Breast epithelium (tissue), 4 donors: ENCODE results near the gene SIRPA. TPM values are rescaled to one million over a fixed set of nuclear protein-coding genes. Genes with fewer than 3 reads are reported as not detected.
A peak's percentile ranks its signal among the peaks of the same experiment; 100 is the strongest.

Source experiments
- DNase-seq, 2 donors: peaks; one replicate each; pipeline ENCODE4 v3.0.0-alpha.2; 2019; ENCODE audit warnings: low spot score in 2 of 2
- H3K27ac ChIP-seq, 2 donors: fragments of 200-600 bp; sonication (generic) in 1 of 2; one replicate each; pipeline ENCODE4 v1.5.1; 2016 to 2019; ENCODE audit warnings: mild to moderate bottlenecking in 1 of 2
- H3K27me3 ChIP-seq, 2 donors: fragments of 200-600 bp; sonication (generic) in 1 of 2; one replicate each; pipeline versions ENCODE4 v1.5.1 to v1.6.0; 2017 to 2019; ENCODE audit warnings: control low read depth in 1 of 2, mild to moderate bottlenecking in 1 of 2
- H3K36me3 ChIP-seq: fragments of 200-600 bp; one replicate; pipeline ENCODE4 v1.5.1; 2019
- H3K4me1 ChIP-seq, 2 donors: fragments of 200-600 bp; sonication (generic); one replicate each; pipeline ENCODE4 v1.5.1; 2016 to 2019; ENCODE audit warnings: control low read depth in 1 of 2
- H3K4me3 ChIP-seq, 3 donors: fragments of 200-600 bp; sonication (generic); 1 replicate in 2 of 3; 2 replicates in 1 of 3; pipeline ENCODE4 v1.5.1; 2016 to 2019; ENCODE audit warnings: mild to moderate bottlenecking in 3 of 3, moderate library complexity in 2 of 3
- H3K9me3 ChIP-seq, 2 donors: fragments of 200-600 bp; sonication (generic) in 1 of 2; one replicate each; pipeline ENCODE4 v1.5.1; 2016 to 2019; ENCODE audit warnings: control low read depth in 1 of 2
- CTCF ChIP-seq, 3 donors: fragments of 450-650 bp; IDR thresholded peaks; one replicate each; pipeline ENCODE4 v1.5.1; 2016 to 2017; ENCODE audit warnings: antibody characterized with exemption in 3 of 3, mild to moderate bottlenecking in 3 of 3, moderate library complexity in 3 of 3
- POLR2A ChIP-seq: fragments of 450-650 bp; IDR thresholded peaks from one replicate; pipeline ENCODE4 v1.6.1; 2016; ENCODE audit warnings: antibody characterized with exemption, mild to moderate bottlenecking, moderate library complexity
- POLR2AphosphoS5 ChIP-seq, 3 donors: sonication (generic); formaldehyde crosslinking; IDR thresholded peaks; one replicate each; pipeline ENCODE4 v1.6.1; 2017; ENCODE audit warnings: antibody characterized with exemption in 3 of 3
- intact Hi-C: fragments of 100-400 bp; cut with DNase I; formaldehyde crosslinking; loops from one replicate; pipeline ENCODE4 v1.15.1; 2023; ENCODE audit warnings: low total_unique reads
- total RNA-seq, 3 donors: library from RNA; depleted of rRNA; stranded (reverse); fragments of >200 nt; gene quantifications; one replicate each; pipeline ENCODE4 v1.1.0, GENCODE V29; 2016

Gene SIRPA
- total RNA-seq, 3 donors from 2014 or later, result 42.3 to 64.6 (median 53.9) TPM

DNA sequence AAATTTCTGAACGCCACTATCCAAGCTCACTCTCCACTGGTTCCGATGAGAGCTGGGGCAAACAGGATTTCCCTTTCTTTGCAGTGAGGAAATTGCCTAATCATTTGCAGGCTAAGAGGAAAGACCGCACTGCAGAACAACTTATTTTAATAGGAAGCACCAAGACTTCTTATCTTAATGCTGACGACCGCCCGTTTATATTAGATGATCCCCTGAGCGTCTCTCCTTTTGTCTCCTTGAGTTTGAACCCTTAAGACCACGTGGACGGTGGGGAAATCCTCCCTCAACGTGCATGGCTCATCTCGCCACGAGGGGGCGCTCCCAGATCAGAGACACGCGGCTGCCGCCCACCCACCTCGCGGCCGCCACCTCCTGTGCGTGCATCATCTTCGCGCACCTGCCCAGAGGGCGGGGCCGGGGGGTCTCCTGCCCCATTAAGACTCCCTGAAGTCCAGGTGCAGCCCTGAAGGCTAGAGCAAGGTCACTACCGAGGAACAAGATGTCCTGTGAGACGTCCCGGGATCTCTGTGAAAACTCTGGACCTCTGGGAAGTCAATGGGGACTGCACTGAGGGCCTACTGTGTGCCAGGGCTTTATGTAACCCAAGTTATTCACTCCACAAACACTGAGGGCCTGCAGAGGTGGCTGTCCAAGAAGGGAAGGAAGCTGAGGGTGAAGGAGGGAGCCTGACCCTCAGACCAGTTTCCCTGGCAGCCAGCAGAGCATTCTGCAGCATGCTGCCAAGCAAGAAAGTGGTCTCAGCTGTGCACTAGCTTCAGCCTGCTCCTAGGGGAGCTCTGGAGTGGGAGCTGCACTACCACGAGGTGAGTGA is 70.5 kb downstream of the SIRPA start:
- Histone ChIP-seq H3K4me3 (peak overlapping the region in 2 of 3 donors; percentile 19 to 37), H3K27ac (no peak overlapping the region), H3K4me1 (no peaks in the 10 kb centered on the region), H3K27me3 (no peaks in the 10 kb centered on the region), H3K9me3 (no peaks in the 10 kb centered on the region), H3K36me3 (no peaks in the 10 kb centered on the region)
- TF ChIP-seq CTCF (IDR thresholded peaks at IDR 0.05) (peak; percentile 72 to 91 (median 84)), POLR2AphosphoS5 (IDR thresholded peaks at IDR 0.05) (peak in 2 of 3 donors; percentile 11 to 36), POLR2A (no peak)
- intact Hi-C loops, result no loop called here
- peak in 1 of 2 donors; percentile 34 for DNase-seq

GRCh38 chr20:1968964-1969363 is 73.8 kb downstream of the SIRPA start:
- H3K27me3 ChIP-seq, result no peaks in the 10 kb centered on the region
- H3K4me1 ChIP-seq, result no peaks in the 10 kb centered on the region
- no peak for TF ChIP-seq POLR2AphosphoS5 (IDR thresholded peaks at IDR 0.05)
- TF ChIP-seq CTCF (IDR thresholded peaks at IDR 0.05), result no peak
- TF ChIP-seq POLR2A, result no peak
- H3K36me3 ChIP-seq, result no peaks in the 10 kb centered on the region
- DNase-seq, result no peak
- H3K9me3 ChIP-seq, result no peaks in the 10 kb centered on the region
- no peak overlapping the region for H3K27ac ChIP-seq
- H3K4me3 ChIP-seq, result no peak overlapping the region
- intact Hi-C loops, result no loop called here

DNA sequence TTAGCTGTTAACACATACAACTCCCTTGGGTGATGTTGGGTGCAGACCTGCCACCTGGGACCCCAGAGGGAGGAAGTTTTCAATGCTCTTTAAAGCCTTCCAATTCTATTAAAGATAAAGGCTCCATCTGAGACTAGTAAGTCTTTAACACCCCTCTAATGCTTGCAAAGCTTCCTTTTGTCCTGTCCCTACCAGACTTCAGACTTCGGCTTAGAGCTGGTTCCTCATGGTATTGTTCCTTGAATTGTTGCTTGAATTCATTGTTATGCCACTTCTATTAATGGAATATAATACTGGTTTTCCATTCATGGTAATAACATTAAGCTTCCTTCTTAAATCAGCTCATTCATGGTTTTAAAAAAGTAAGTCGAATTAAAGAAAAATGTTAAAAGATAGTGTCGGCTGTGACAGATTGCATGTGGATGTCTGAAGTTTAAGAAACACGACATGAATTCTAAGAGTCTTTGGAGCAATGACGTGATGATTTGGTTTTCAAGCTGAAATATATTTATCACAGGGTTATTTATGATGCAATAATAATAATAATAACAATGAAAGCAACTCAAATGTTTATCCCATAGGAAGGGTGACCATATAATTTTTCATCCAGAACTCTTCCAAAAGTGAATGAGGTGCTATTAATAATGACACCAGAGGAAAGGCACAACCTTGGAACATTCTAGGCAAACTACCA is 76.8 kb downstream of the SIRPA start:
- Histone ChIP-seq H3K4me1 (no peaks in the 10 kb centered on the region), H3K27ac (no peak overlapping the region), H3K4me3 (no peak overlapping the region), H3K36me3 (no peaks in the 10 kb centered on the region), H3K27me3 (no peaks in the 10 kb centered on the region), H3K9me3 (no peaks in the 10 kb centered on the region)
- intact Hi-C loops, result no loop called here
- no peak for DNase-seq
- TF ChIP-seq POLR2AphosphoS5 (IDR thresholded peaks at IDR 0.05), result no peak
- no peak for TF ChIP-seq CTCF (IDR thresholded peaks at IDR 0.05)
- TF ChIP-seq POLR2A, result no peak

- no peaks in the 10 kb centered on the region for H3K27me3 ChIP-seq
- DNase-seq, result no peak
- intact Hi-C loops, result no loop called here
- no peak overlapping the region for H3K4me3 ChIP-seq
- H3K36me3 ChIP-seq, result no peaks in the 10 kb centered on the region
- H3K4me1 ChIP-seq, result no peaks in the 10 kb centered on the region
- TF ChIP-seq CTCF (IDR thresholded peaks at IDR 0.05) (no peak), POLR2AphosphoS5 (IDR thresholded peaks at IDR 0.05) (no peak), POLR2A (no peak)
- no peak overlapping the region for H3K27ac ChIP-seq
- H3K9me3 ChIP-seq, result no peaks in the 10 kb centered on the region
These were observed 78.6 kb downstream of the SIRPA start for GRCh38 chr20:1973601-1974440.
